HG03520 (cell line): Measurements from ENCODE around the gene NPAS3.

Experiments used
- ATAC-seq: cut with Tn5 transposase; IDR thresholded peaks from one replicate; pipeline ENCODE4 v1.9.1; 2021; ENCODE audit warnings: mild to moderate bottlenecking, moderate library complexity; ENCODE audit not compliant: unreplicated experiment

NPAS3 gene

GRCh38 chr14:33241331-33241730, 302.7 kb downstream of the NPAS3 start:
- no peak for ATAC-seq

GRCh38 chr14:33249233-33249820, 310.6 kb downstream of the NPAS3 start:
- ATAC-seq: no peak

- no peak for ATAC-seq
Measured at GRCh38 chr14:33250963-33251362, 312.3 kb downstream of the NPAS3 start.

- no peak for ATAC-seq
Measured at GRCh38 chr14:33254342-33254741, 315.7 kb downstream of the NPAS3 start.

- ATAC-seq: no peak
Measured at GRCh38 chr14:33254861-33255395, 316.2 kb downstream of the NPAS3 start.

DNA sequence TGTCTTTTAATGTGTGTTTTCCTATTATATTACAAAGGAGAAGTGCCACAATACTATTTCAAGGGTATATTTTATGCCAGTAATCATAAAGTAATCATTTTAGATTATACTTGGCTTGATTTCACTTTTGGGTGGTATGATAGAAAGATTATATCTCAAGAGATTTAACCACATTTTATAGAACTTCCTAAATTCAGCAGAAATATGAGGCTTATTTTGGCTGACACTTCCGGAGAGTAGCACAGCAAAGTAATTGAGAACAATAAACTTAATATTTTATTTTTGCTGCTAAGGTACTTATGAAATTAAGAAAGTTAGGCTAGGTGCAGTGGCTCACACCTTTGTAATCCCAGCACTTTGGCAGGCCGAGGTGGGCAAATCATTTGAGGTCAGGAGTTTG, 319.1 kb downstream of the NPAS3 start:
- no peak for ATAC-seq

GRCh38 chr14:33259764-33260163, 321.1 kb downstream of the NPAS3 start:
- no peak for ATAC-seq

DNA sequence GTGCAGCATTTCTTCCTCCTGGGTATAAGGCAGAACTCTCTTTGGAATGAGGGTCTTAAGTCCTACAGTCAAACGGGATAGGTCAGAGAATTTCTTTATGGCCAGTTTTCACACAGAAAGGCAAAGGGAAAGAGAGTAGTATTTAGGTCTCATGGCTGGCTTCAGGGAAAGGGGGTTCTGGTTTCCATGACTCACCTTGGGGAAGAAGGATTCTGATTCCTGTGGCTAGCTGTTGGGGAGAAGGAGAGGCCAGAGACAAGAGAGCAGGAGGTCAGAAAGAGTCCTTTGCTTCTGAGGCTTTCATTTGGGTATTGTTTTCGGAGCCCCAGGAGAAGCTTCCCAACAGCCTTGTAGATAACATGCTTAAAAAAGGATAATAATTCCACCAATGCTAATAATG, 332.5 kb downstream of the NPAS3 start:
- no peak for ATAC-seq

DNA sequence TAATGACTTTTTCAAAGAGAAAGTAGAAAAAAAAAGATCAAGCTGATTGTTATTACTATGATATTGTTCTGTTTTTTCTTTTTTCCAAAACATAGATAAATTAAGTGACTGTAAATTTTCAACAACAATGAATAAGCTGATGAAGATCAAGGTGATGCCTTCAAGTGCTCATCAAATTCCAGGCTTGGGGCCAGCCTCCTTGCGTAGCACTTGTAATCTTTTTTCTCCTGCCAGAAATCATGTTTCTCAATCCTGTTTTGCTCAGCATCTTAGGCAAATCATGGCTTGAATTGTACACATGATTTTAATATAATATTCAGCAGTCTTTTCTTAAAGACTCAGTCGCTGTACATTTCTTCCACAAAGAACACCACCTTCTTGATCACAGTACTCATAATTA, 333.2 kb downstream of the NPAS3 start:
- ATAC-seq: no peak

DNA sequence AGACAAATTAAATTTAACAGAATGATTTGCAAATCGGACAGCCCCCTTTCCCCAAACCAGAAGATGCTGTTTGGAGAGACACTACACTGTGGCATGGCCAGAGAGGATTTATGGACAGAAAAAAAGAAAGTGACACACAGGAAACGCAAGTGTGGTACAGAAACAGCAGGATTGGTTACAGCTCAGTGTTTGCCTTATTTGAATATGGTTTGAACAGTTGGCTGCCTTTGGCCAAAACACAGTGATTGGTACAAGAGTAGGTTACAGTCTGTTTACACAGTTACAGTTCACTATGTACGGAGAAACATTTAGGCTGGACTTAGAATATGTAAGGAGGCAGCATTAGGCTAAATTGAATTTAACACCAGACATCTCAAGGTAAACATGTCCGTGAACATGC, 335.3 kb downstream of the NPAS3 start:
- ATAC-seq: no peak

DNA sequence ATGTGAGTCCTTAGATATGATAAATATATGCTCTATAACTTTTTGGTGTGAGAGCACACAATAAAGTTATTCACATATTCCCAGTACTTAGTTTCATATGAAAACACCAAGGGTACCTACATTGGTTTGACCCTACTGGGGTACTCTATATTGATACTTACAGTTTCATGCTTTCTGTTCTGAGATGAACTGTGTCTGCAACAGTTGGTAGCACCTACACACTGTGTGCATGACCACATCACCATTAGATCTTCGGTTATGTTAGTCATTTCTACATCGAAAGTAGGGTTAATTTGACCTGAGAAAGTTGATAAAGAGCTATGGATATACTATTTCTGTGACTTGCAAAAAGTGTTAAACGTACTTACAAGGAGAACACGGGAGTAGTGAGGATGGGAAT, 337.2 kb downstream of the NPAS3 start:
- ATAC-seq: no peak

- ATAC-seq: no peak
Measured at GRCh38 chr14:33279865-33280264, 341.2 kb downstream of the NPAS3 start.

DNA sequence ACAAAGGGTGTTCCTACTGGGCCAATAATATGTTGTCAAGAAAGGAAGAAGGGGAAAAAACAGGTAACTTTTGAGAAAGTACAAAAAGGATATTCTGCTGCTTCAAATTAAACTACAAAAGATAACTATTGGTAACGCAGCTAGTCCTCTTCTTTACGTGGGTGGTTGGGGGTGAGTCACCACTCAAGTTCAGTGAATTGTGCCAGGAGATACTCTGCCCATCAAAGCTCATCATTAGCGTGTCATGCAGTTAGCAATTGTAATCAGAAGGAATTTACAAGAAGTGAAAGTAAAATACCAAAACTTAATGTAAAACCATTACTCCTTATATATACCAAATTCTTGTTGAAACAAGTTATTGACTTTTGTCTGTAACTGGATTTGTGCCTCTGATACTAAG, 342.0 kb downstream of the NPAS3 start:
- no peak for ATAC-seq

- no peak for ATAC-seq
Measured at GRCh38 chr14:33282331-33283230, 343.9 kb downstream of the NPAS3 start.

DNA sequence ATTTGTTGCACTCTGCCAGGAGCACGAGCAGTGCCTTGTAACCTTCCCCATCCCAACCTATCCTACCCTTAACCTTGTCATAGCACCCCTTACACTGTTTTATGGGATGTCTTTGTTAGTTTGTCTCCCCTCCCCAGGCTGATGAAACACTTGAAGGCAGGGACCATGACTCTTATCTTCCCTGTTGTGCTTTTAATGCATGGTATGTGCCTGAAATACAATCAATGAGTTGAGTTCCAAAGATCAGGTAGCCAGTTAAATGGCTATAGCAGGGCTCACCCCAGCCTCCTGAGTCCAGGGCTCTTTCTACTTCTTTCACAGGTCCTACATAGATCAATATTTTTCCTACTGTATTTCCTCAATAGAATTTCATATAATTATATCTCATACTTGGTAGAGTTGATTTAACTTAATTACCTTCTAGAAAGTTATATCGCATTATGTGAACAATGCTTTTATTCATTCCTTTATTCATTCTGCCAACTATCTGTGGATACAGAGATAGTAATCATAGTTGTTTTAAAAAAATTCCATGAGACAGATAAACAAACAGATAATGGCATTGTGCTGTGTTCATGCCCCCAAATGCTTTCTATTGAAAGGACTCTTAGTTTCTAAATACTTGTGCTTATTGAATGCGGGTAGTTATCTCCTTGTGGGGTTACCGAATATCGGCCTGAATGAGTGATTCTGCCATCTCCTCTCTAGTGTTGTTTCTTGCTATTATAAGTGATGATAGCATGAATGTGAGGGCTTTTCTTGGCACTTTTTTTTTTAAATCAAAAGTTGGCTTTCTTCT, 347.4 kb downstream of the NPAS3 start:
- ATAC-seq: no peak

- no peak for ATAC-seq
Measured at GRCh38 chr14:33287189-33287588, 348.5 kb downstream of the NPAS3 start.

DNA sequence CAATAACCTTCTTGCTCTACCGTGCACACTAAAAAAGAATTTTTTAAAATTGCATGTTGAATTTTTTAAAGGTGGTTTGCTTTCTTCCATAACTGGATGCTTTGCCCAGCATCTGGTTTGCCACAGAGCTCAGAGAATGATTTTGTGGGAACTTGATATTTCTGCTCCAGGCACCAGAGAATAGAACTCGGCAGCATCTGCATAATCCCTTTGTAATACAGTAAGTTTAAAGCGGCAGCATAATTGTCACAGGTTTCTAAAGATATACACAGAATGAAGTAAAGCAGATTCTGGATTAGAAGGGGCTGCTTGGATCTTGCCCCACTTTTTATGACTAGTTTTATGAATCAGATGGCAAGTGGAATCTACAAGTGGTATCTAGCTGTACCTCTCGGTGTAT, 352.0 kb downstream of the NPAS3 start:
- ATAC-seq: no peak

DNA sequence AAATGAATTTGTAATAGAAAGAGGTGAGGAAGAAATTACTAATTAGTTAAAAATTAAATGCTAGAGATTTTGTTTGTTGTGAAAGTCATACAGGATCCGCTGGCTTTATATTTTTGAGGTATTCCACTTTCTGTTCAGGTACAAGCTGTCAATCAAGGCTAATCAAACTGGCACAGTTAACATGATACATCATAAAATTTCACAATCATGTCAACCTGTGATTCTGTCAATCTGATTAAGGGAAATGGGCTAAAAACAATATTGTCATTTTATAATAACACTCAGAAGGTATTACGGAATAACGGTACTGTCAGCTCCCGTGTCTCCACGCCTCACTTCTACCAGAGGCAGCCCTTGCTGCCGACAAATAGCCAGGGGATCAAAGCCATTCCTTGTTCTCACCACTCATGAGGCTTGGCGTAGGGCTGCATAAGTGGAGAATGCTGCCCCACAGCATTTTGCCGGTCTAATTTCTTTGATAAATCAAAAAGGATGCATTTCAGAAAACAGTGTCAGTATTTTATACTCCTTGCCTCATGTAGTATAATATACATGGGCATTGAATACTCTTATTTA, 352.9 kb downstream of the NPAS3 start:
- no peak for ATAC-seq

DNA sequence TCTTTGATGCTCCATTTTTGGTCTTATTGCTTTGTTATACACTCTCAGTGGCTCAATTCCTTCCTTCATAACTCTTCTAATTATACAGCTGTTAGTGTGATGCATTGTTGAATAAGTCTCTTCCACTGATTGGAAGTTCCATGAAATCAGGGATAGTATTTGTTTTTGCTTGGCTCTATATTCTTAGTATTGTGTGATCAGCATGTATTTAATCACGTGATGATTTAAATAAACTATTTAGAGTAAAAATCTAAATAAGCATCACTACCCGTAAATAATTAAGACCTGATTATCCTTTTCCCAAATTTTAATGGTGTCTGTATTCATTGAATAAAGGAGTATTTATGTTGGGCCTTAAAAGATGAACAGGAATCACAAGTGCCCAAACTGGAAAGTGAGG, 355.7 kb downstream of the NPAS3 start:
- ATAC-seq: no peak

GRCh38 chr14:33297565-33297964, 358.9 kb downstream of the NPAS3 start:
- no peak for ATAC-seq

GRCh38 chr14:33307691-33308251, 369.1 kb downstream of the NPAS3 start:
- ATAC-seq: no peak
